NCI-H2171 (cell line): ENCODE measurements around the gene CD40.
"Not testable (repeated sequence)": the region's sequence is repeated elsewhere in the genome, so short reads cannot be mapped to it uniquely, and the experiment has no call there.

ENCODE experiments used
- DNase-seq: peaks from one replicate; lab custom pipeline; 2025; lab: John Stamatoyannopoulos, UW

Gene CD40

GRCh38 chr20:46117704-46118467, at the start of gene CD40:
TSS of gene CD40 (plus strand) at chr20:46118314. CDS start at chr20:46118344, 30 bp downstream.
- DNase-seq, result no peak

- no peak for DNase-seq
These were observed 47.8 kb upstream of the CD40 start for GRCh38 chr20:46070215-46070900.

GRCh38 chr20:46071573-46071972, 46.5 kb upstream of the CD40 start:
- no peak for DNase-seq

GRCh38 chr20:46073024-46073423, 45.1 kb upstream of the CD40 start:
- DNase-seq, result no peak

- DNase-seq, result no peak
These were observed 44.7 kb upstream of the CD40 start for GRCh38 chr20:46073443-46073842.

GRCh38 chr20:46074006-46074405, 44.1 kb upstream of the CD40 start:
- no peak for DNase-seq

GRCh38 chr20:46076806-46077205, 41.3 kb upstream of the CD40 start:
- no peak for DNase-seq

GRCh38 chr20:46077642-46078305, 40.3 kb upstream of the CD40 start:
- no peak for DNase-seq

- no peak for DNase-seq
These were observed 39.2 kb upstream of the CD40 start for GRCh38 chr20:46078954-46079353.

- DNase-seq, result no peak
These were observed 37.0 kb upstream of the CD40 start for GRCh38 chr20:46081074-46081473.

- no peak for DNase-seq
These were observed 35.0 kb upstream of the CD40 start for GRCh38 chr20:46083101-46083500.

GRCh38 chr20:46083531-46084061, 34.5 kb upstream of the CD40 start:
- DNase-seq, result no peak

- DNase-seq, result no peak
These were observed 33.3 kb upstream of the CD40 start for GRCh38 chr20:46084805-46085178.

- DNase-seq, result no peak
These were observed 32.8 kb upstream of the CD40 start for GRCh38 chr20:46085179-46085851.

GRCh38 chr20:46087161-46087560, 31.0 kb upstream of the CD40 start:
- no peak for DNase-seq

GRCh38 chr20:46088409-46089166, 29.5 kb upstream of the CD40 start:
- no peak for DNase-seq

GRCh38 chr20:46089167-46089416, 29.0 kb upstream of the CD40 start:
- DNase-seq, result peak; percentile 72

- DNase-seq, result peak; percentile 98
These were observed 28.4 kb upstream of the CD40 start, which contains the start of gene NCOA5 for GRCh38 chr20:46089417-46090388. TSS of gene NCOA5 (minus strand) at chr20:46089962. CDS start at chr20:46079424, 10,538 bp downstream.

GRCh38 chr20:46091622-46092535, 26.2 kb upstream of the CD40 start:
- not testable (repeated sequence) for DNase-seq
